HG03521 (cell line): ENCODE measurements around the gene TMEM132E.

ENCODE experiments used
- ATAC-seq: cut with Tn5 transposase; IDR thresholded peaks from one replicate; pipeline ENCODE4 v1.9.1; 2021; ENCODE audit warnings: mild to moderate bottlenecking, moderate library complexity; ENCODE audit not compliant: unreplicated experiment

The TMEM132E gene

GRCh38 chr17:34658811-34659560 lies 79.6 kb downstream of the TMEM132E start:
- no peak for ATAC-seq

- ATAC-seq: no peak
These were observed 84.3 kb downstream of the TMEM132E start for GRCh38 chr17:34663714-34664113.

- ATAC-seq: no peak
These were observed 85.9 kb downstream of the TMEM132E start for GRCh38 chr17:34665150-34665806.

GRCh38 chr17:34665819-34666763 lies 86.7 kb downstream of the TMEM132E start:
- ATAC-seq: no peak

GRCh38 chr17:34667656-34668055 lies 88.3 kb downstream of the TMEM132E start:
- ATAC-seq: no peak

GRCh38 chr17:34668206-34668605 lies 88.8 kb downstream of the TMEM132E start:
- ATAC-seq: no peak

- no peak for ATAC-seq
These were observed 90.1 kb downstream of the TMEM132E start for GRCh38 chr17:34669511-34669910.

GRCh38 chr17:34670618-34671017 lies 91.2 kb downstream of the TMEM132E start:
- no peak for ATAC-seq

- ATAC-seq: no peak
These were observed 91.8 kb downstream of the TMEM132E start for GRCh38 chr17:34671191-34671590.

GRCh38 chr17:34672176-34672785 lies 92.9 kb downstream of the TMEM132E start:
- no peak for ATAC-seq

GRCh38 chr17:34673516-34673915 lies 94.1 kb downstream of the TMEM132E start:
- ATAC-seq: no peak

GRCh38 chr17:34673995-34674890 lies 94.9 kb downstream of the TMEM132E start:
- ATAC-seq: no peak

- no peak for ATAC-seq
These were observed 95.8 kb downstream of the TMEM132E start for GRCh38 chr17:34675143-34675542.

- ATAC-seq: no peak
These were observed 96.2 kb downstream of the TMEM132E start for GRCh38 chr17:34675605-34676004.

GRCh38 chr17:34680151-34680550 lies 100.8 kb downstream of the TMEM132E start:
- no peak for ATAC-seq

GRCh38 chr17:34682305-34682704 lies 102.9 kb downstream of the TMEM132E start:
- ATAC-seq: no peak

- ATAC-seq: no peak
These were observed 104.0 kb downstream of the TMEM132E start for GRCh38 chr17:34683390-34683789.
